ENCODE data around the gene MTARC1.

Gene MTARC1

GRCh38 chr1:220786337-220787068 is at the start of gene MTARC1:
Gene MTARC1 (plus strand): TSS chr1:220786913. CDS start chr1:220786945, 32 bp downstream.
- DNase-seq (ENCODE audit: low read depth), result no peak

GRCh38 chr1:220741349-220741748 is 45.4 kb upstream of the MTARC1 start:
- no peak for DNase-seq (ENCODE audit: low read depth)

GRCh38 chr1:220741825-220742224 is 44.9 kb upstream of the MTARC1 start:
- no peak for DNase-seq (ENCODE audit: low read depth)

- no peak for DNase-seq (ENCODE audit: low read depth)
Measured at GRCh38 chr1:220742520-220742919, 44.2 kb upstream of the MTARC1 start.

GRCh38 chr1:220746851-220747250 is 39.9 kb upstream of the MTARC1 start:
- no peak for DNase-seq (ENCODE audit: low read depth)

GRCh38 chr1:220747437-220748088 is 39.1 kb upstream of the MTARC1 start:
- no peak for DNase-seq (ENCODE audit: low read depth)

GRCh38 chr1:220748089-220748934 is 38.4 kb upstream of the MTARC1 start, which contains the start of gene MTARC2:
Gene MTARC2 (plus strand): TSS chr1:220748322. CDS start chr1:220748532, 210 bp downstream.
- no peak for DNase-seq (ENCODE audit: low read depth)

GRCh38 chr1:220748936-220749335 is 37.8 kb upstream of the MTARC1 start:
- DNase-seq (ENCODE audit: low read depth), result no peak

- DNase-seq (ENCODE audit: low read depth), result no peak
Measured at GRCh38 chr1:220750131-220750515, 36.6 kb upstream of the MTARC1 start.

- DNase-seq (ENCODE audit: low read depth), result no peak
Measured at GRCh38 chr1:220751111-220751510, 35.6 kb upstream of the MTARC1 start.

GRCh38 chr1:220754212-220754917 is 32.3 kb upstream of the MTARC1 start:
- no peak for DNase-seq (ENCODE audit: low read depth)

- DNase-seq (ENCODE audit: low read depth), result no peak
Measured at GRCh38 chr1:220754918-220755295, 31.8 kb upstream of the MTARC1 start.

GRCh38 chr1:220755309-220755708 is 31.4 kb upstream of the MTARC1 start:
- no peak for DNase-seq (ENCODE audit: low read depth)

GRCh38 chr1:220757441-220757840 is 29.3 kb upstream of the MTARC1 start:
- no peak for DNase-seq (ENCODE audit: low read depth)

- DNase-seq (ENCODE audit: low read depth), result no peak
Measured at GRCh38 chr1:220759147-220759546, 27.6 kb upstream of the MTARC1 start.

GRCh38 chr1:220761688-220762427 is 24.9 kb upstream of the MTARC1 start:
- DNase-seq (ENCODE audit: low read depth), result no peak

- DNase-seq (ENCODE audit: low read depth), result no peak
Measured at GRCh38 chr1:220764757-220765156, 22.0 kb upstream of the MTARC1 start.

GRCh38 chr1:220767312-220768125 is 19.2 kb upstream of the MTARC1 start:
- DNase-seq (ENCODE audit: low read depth), result no peak

GRCh38 chr1:220768126-220768601 is 18.5 kb upstream of the MTARC1 start:
- no peak for DNase-seq (ENCODE audit: low read depth)

- no peak for DNase-seq (ENCODE audit: low read depth)
Measured at GRCh38 chr1:220769205-220769604, 17.5 kb upstream of the MTARC1 start.

Measured in stimulated activated CD8-positive, alpha-beta memory T cell treated with anti-CD3 and anti-CD28 coated beads, Interleukin-12 subunit alpha, Interleukin-12 subunit beta, amount 100 ng/mL, for 4 hours (primary cell).